ENCODE data around the gene TASP1.

- TF ChIP-seq CTCF (IDR thresholded peaks at IDR 0.05) (no peak), POLR2A (IDR thresholded peaks at IDR 0.05) (no peak)
Observed at GRCh38 chr20:13485576-13485975, 153.2 kb downstream of the TASP1 start.
